Stimulated activated CD8-positive, alpha-beta memory T cell treated with anti-CD3 and anti-CD28 coated beads, Interleukin-4, amount 100 ng/mL, for 1 hour (primary cell): Measurements from ENCODE around the gene BACH1.

Experiments used
- DNase-seq, 2 donors: peaks; one replicate each; pipeline ENCODE4 v3.0.0-alpha.2; 2020; ENCODE audit warnings: low read depth in 2 of 2, low spot score in 1 of 2

Gene BACH1

DNA sequence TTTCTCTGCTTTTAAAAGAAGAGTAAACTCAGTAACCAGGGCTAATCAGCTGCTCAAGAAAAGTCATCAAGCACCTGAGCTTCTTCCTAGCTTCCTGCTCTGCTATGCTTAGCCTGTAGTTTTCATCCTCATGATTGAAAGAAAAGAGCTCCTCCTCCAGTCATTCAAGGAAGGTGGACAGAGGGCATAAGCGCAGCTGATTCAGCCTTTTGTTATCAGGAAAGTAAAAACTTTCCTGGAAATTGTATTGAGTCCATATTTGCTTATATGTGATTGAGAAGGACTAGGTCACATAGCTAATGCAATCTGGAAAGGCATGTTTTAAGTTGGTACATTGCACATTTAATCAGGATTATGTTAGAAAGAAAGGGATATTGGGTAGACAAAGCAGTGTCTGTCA is 8.5 kb upstream of the BACH1 start:
- no peak for DNase-seq

GRCh38 chr21:29293495-29293894 is 5.2 kb upstream of the BACH1 start:
- DNase-seq: no peak

- no peak for DNase-seq
Measured at GRCh38 chr21:29295066-29295650, 3.6 kb upstream of the BACH1 start.

DNA sequence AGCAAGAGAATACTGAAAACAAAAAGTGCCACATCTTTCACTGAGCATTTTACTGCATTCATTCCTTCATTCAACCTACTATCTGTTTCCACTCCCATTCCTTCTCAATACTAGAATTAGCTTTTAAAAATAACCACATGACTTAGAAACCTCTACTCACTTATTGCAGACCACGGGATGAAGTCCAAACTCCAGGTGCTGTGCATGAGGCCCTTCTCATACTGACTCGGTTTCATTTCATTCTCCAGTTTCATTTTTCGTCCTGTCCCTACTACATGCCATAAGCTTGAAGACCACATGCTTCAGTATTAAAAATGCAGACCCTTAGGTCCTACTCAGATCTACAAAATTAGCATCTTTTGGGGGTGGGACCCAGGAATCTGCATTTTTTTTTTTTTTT is 2.3 kb upstream of the BACH1 start:
- no peak for DNase-seq

GRCh38 chr21:29297483-29298347 is 1.0 kb upstream of the BACH1 start:
- no peak for DNase-seq

DNA sequence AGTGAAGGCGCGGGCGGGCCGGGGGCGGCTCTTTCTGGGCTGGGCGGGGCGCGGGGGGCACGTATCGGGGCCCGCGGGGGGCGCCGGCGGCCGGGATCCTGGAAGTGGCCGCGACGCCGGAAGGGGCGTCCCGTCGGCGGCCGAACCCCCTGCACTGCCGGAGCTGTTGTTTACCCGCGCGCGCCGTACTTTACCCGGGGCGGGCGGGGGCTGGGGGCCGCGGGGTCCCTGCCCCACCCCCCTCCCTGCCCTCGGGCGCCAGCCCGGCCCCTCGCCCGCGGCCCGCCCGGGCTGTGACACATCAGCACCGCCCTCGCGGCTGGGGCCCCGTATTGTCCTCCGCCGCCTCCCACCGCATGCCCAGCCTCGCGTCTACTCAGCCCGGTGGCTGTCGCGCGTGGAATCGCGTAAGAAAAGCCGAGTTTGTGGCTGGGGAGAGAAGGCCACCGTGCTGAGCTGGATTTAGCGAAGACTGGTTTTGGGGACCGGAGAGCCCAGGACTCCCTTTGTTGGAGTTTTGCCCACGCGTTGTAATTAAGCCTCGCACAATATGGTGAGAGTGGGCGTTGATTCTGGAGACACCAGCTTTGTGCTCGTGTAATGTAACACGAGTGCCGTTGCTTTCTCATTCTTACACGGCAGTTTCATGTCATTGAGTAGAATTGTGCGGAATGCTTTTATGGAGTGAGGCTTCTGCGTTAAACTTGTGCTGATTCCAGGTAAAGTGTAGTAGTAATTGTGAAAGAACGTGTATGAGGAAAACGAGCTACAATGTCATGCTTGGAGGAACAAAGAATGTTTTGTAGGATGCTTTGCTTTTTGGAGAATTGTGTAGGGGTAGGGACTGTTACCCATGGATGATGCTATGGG is 559 bp downstream of the BACH1 start:
- DNase-seq: peak; percentile 41 to 43

- peak in 1 of 2 donors; percentile 5 for DNase-seq
Measured at GRCh38 chr21:29299916-29300806, 1.4 kb downstream of the BACH1 start.

- no peak for DNase-seq
Measured at GRCh38 chr21:29300807-29301138, 2.1 kb downstream of the BACH1 start.

- no peak for DNase-seq
Measured at GRCh38 chr21:29301691-29302090, 3.0 kb downstream of the BACH1 start.

DNA sequence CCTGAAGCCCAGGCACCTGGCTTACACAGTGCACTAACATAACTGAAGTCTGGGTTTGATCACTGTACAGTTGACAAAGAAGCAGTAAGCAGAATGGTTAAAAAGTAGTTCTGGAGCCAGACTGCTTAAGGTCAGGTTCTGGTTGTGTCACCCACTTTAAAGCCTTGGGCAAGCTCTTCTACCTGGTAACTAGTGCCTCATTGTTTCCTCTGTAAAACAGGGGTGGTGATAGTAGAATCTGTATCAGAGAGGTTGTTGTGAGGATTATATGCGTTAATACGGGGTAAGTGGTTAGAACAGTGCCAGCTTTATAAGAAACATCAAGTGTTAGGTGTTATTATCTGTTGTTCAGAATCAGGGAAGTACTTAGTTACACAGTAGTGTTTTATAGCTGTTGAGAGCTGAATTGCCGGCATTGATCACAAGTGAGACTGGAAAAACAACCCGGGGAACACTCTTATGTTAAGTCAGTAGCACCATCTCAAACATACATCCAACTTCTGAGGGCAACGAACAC is 3.7 kb downstream of the BACH1 start:
- DNase-seq: no peak

- no peak for DNase-seq
Measured at GRCh38 chr21:29303288-29303687, 4.6 kb downstream of the BACH1 start.

- DNase-seq: no peak
Measured at GRCh38 chr21:29304597-29304996, 5.9 kb downstream of the BACH1 start.

- DNase-seq: no peak
Measured at GRCh38 chr21:29305068-29305467, 6.3 kb downstream of the BACH1 start.

DNA sequence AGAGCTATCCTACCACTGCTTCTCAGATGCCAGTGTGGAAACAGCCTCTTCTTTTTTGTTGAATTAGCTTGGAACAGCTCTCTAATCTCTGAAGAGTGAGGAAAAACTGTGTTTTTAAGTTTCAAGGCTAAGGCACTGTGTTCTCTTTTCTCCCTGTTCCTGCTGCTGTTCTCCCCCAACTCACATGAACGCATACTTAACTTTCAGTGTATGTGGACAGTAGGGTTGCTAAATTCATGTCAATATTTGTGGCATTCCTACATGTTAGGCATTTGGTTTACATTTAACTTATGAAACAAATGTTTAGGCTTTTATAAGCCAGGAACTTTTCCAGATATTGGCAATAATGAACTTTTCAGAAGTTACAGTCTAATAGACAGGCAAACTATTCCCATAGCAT is 6.8 kb downstream of the BACH1 start:
- no peak for DNase-seq

GRCh38 chr21:29306920-29307319 is 8.2 kb downstream of the BACH1 start:
- no peak for DNase-seq

GRCh38 chr21:29307718-29308455 is 9.2 kb downstream of the BACH1 start:
- no peak for DNase-seq

GRCh38 chr21:29308456-29308783 is 9.7 kb downstream of the BACH1 start:
- DNase-seq: no peak

- DNase-seq: no peak
Measured at GRCh38 chr21:29309703-29310102, 11.0 kb downstream of the BACH1 start.

GRCh38 chr21:29311802-29312201 is 13.1 kb downstream of the BACH1 start:
- DNase-seq: no peak

GRCh38 chr21:29312981-29313380 is 14.3 kb downstream of the BACH1 start:
- no peak for DNase-seq
